HL-60 (cell line): ENCODE data around the gene IGFBP6.

Experiments
- DNase-seq, 2 experiments: peaks; one replicate each; pipeline ENCODE4 v3.0.0-alpha.2; 2010 to 2020; ENCODE audit warnings: low read depth in 1 of 2, low spot score in 1 of 2
- H3K27ac ChIP-seq: fragments of 250-450 bp; sonication (Bioruptor Pico); replicated peaks from 2 replicates; pipeline ENCODE4 v1.5.1; 2020; ENCODE audit warnings: mild to moderate bottlenecking, moderate library complexity
- H3K27me3 ChIP-seq: fragments of 250-450 bp; sonication (Bioruptor Pico); 2 replicates; pipeline ENCODE4 v1.5.1; 2021; ENCODE audit warnings: mild to moderate bottlenecking, moderate library complexity; ENCODE audit not compliant: insufficient read depth, poor library complexity, severe bottlenecking
- H3K4me3 ChIP-seq: replicated peaks from 2 replicates; pipeline ENCODE4 v1.5.1; 2011; ENCODE audit warnings: mild to moderate bottlenecking, control low read depth, low read length; ENCODE audit not compliant: insufficient read depth
- CTCF ChIP-seq: IDR thresholded peaks from one replicate; pipeline ENCODE4 v1.5.1; 2011; ENCODE audit warnings: low read length, control low read depth, inconsistent platforms; ENCODE audit not compliant: insufficient read depth
- GABPA ChIP-seq: IDR thresholded peaks from 2 replicates; pipeline ENCODE4 v1.6.1; 2012; ENCODE audit warnings: low read depth
- POLR2AphosphoS5 ChIP-seq: IDR thresholded peaks from 2 replicates; pipeline ENCODE4 v1.6.1; 2012; ENCODE audit warnings: low read depth
- REST ChIP-seq: IDR thresholded peaks from 2 replicates; pipeline ENCODE4 v1.6.1; 2012; ENCODE audit warnings: low read depth; ENCODE audit not compliant: insufficient replicate concordance
- SPI1 ChIP-seq: IDR thresholded peaks from 2 replicates; pipeline ENCODE4 v1.6.1; 2012; ENCODE audit warnings: low read depth, mild to moderate bottlenecking, borderline replicate concordance

IGFBP6 gene

GRCh38 chr12:53054112-53054878, 43.2 kb upstream of the IGFBP6 start:
- peak overlapping the region; percentile 89 for H3K4me3 ChIP-seq
- H3K27me3 ChIP-seq, result peaks cover 2% of the 10 kb centered on the region
- TF ChIP-seq CTCF (no peak), SPI1 (no peak), REST (no peak), POLR2AphosphoS5 (no peak), GABPA (no peak)
- H3K27ac ChIP-seq, result no peak overlapping the region
- DNase-seq, result peak; percentile 79 to 86

- no peak overlapping the region for H3K4me3 ChIP-seq
- DNase-seq, result no peak
- TF ChIP-seq CTCF, result no peak
- TF ChIP-seq GABPA, result no peak
- no peak for TF ChIP-seq REST
- no peak for TF ChIP-seq SPI1
- TF ChIP-seq POLR2AphosphoS5, result no peak
- peaks cover 7% of the 10 kb centered on the region for H3K27me3 ChIP-seq
- no peak overlapping the region for H3K27ac ChIP-seq
These were observed 41.8 kb upstream of the IGFBP6 start for GRCh38 chr12:53055471-53056266.

GRCh38 chr12:53056296-53056695, 41.2 kb upstream of the IGFBP6 start:
- no peak for DNase-seq
- TF ChIP-seq CTCF (no peak), SPI1 (no peak), GABPA (no peak), POLR2AphosphoS5 (no peak), REST (no peak)
- Histone ChIP-seq H3K27me3 (peaks cover 11% of the 10 kb centered on the region), H3K4me3 (no peak overlapping the region), H3K27ac (no peak overlapping the region)
